T-helper 1 cell (primary cell): ENCODE data around the gene DUOXA1.
A peak's percentile ranks its signal among the peaks of the same experiment; 100 is the strongest.

Experiments used
- DNase-seq, 5 donors: peaks; one replicate each; pipeline ENCODE4 v3.0.0-alpha.2; 2012 to 2020

The DUOXA1 gene

GRCh38 chr15:45130291-45131000 is 767 bp upstream of the DUOXA1 start:
- DNase-seq: no peak

DNA sequence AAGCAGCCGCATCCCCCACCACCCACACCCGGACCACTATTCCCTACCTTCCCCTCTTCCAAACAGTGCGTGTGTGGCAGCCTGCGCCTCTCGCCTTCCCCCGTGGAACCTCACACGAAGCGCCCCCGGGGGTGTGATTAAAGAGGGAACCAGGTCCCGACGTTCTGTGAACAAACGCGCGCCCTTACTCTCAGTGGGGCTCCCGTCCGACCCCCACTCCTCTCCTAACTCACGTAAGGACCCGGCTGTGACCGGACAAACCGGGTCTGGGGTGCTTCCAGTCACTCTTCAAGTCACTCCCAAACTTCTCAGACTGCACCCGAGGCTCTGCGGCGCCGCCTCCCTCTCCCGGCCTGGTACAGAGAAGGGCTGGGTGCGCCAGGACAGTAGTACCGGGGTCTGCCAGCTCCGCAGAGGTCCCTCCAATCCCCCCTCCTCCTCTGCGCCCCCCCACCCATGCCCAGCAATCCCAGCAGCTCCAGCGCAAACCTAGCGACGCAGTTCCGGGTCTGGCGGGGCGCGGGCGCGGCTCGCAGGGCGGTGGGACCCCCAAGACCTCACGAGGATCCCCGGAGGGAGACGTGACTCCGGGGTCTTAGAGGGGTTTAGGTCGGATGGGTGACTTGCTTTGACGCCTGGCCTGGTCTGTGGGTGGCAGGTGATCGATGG is 574 bp downstream of the DUOXA1 start:
- no peak for DNase-seq

GRCh38 chr15:45126535-45127158 is 3.0 kb downstream of the DUOXA1 start:
- peak in 1 of 5 donors; percentile 42 for DNase-seq

- no peak for DNase-seq
Observed at GRCh38 chr15:45123397-45123796, 6.3 kb downstream of the DUOXA1 start.

DNA sequence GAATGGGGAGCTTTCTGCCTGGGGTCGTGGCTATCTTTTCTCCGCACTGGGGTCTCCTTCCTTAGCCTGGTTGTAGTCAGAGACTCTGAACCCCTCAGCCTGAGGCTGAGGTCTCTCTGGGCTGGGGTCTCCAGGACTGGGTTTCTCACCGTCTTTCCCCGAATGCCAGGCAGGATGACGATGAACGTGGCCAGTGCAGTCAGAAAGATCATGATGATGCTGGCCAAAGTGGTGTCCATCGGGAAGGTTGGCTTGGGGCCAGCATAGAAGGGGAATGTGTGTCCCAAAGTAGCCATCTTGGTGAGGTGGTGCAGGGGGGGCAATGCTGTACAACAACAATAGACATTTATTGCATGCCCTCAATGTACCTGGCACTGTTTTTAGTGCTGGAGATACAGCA is 7.0 kb downstream of the DUOXA1 start:
- DNase-seq: no peak

DNA sequence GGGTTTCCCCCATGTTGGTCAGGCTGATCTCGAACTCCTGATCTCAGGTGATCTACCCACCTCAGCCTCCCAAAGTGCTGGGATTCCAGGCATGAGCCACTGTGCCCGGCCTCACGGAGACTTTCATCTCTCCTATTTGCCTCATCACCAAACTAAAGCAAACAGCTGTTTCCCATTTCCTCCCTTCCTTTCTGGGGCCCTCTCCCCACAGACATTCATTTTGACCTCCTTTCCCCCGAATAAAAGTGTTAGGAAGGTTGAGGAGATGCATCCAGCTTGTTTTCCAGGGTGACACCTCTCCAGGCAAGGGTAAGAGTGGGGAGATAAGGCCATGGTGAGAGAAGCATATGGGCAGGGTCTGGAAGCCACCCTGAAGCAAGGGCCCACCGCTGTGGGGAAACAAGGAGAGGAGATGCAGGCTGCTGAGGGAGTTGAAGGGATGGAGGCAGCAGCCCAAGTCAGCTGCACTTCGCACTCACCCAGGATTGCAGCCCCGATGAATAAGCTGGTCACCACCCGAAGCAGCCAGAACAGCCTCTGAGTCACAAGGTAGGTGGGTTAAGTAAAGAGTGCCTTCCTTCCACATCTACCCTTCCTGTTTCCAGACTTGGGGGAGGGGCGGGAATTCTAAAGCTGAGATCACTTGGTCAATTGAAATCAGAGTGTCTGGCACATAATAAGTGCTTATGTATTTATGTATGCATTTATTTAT is 7.8 kb downstream of the DUOXA1 start:
- DNase-seq: no peak

- DNase-seq: no peak
Observed at GRCh38 chr15:45121020-45121419, 8.7 kb downstream of the DUOXA1 start.

GRCh38 chr15:45120081-45120972 is 9.4 kb downstream of the DUOXA1 start:
- no peak for DNase-seq

DNA sequence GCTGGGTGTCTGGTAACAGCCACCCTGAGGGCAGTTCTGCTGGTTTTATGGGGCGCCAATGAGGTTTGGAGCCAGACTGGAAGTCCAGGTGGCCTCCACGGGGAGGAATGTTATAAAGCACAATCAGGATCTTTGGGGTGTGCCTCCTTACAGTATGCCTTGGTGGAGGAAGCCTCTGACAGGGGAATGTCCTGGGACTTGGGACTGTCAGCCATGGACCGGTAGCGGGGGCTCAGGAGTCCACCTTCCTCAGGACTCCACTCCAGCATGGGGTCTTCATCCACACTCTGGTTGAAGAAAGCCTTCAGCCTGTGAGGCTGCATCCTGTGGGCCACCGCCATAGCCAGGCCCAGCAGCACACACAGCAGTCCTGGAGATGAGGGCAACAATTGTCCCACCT is 10.7 kb downstream of the DUOXA1 start:
- no peak for DNase-seq

GRCh38 chr15:45118131-45118588 is 11.5 kb downstream of the DUOXA1 start:
- DNase-seq: peak; percentile 56 to 80 (median 69)

- DNase-seq: no peak
Observed at GRCh38 chr15:45117308-45118130, 12.2 kb downstream of the DUOXA1 start.

DNA sequence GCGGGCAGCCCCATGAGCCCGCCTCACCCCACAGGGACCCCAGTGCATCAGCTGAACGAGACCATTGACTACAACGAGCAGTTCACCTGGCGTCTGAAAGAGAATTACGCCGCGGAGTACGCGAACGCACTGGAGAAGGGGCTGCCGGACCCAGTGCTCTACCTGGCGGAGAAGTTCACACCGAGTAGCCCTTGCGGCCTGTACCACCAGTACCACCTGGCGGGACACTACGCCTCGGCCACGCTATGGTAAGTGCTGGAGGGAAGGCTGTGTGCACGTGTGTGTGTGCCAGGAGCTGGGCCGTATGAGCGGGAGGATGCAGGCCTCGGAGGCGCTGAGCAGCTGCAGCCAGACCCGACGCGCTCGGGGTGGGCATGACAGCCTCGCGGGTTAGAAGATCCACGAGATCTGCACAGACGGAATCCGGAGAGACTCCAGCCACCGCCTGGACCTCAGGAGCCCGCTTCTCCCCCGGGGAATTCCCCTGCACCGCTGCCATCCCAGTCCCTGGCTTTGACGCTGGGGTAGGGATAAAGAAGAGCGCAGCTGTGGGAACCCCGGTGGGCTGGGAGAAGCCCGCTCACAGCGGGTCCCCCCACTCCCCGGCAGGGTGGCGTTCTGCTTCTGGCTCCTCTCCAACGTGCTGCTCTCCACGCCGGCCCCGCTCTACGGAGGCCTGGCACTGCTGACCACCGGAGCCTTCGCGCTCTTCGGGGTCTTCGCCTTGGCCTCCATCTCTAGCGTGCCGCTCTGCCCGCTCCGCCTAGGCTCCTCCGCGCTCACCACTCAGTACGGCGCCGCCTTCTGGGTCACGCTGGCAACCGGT is 13.0 kb downstream of the DUOXA1 start:
- DNase-seq: no peak

DNA sequence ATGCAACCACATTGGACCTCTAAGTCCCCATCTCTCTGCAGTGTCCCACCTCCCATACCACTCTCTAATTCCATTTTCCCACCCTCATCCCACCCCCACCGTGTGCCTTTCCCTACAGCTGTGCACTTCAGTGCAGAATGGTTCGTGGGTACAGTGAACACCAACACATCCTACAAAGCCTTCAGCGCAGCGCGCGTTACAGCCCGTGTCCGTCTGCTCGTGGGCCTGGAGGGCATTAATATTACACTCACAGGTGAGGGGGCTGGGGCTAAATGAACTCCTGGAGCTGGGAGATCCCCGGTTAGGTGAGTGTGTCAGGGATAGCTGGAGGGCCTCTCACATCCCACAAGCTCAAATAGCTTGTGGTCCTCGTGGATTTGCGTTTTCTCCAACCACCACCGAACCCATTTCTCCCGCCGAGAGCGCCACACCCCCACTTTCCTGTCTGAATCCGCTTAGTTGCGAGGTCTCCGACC is 13.6 kb downstream of the DUOXA1 start:
- DNase-seq: no peak

GRCh38 chr15:45115312-45115820 is 14.3 kb downstream of the DUOXA1 start:
- DNase-seq: no peak

DNA sequence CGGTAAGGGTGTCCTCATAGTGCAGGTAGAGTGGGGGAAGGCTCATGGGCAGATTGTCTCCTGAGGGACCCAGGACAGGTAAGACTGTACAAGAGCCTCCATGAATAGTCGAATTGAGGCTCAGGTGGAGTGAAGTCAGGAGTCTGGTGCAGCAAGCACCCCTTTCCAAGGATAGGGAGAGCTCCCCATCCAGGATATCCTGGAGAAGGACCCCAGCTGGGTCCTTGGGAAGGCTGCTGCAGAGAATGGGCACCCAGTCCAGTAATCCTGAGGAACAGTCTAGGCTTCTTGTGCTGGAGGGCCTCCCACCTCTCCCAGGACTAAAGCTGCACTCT is 15.0 kb downstream of the DUOXA1 start:
- DNase-seq: no peak

GRCh38 chr15:45114076-45114750 is 15.5 kb downstream of the DUOXA1 start, which contains the start of the genes DUOX2 and DUOXA2:
Gene DUOX2 (minus strand): TSS chr15:45114172. CDS start chr15:45113411, 761 bp downstream.
Gene DUOXA2 (plus strand): TSS chr15:45114326. CDS start chr15:45114606, 280 bp downstream.
- DNase-seq: no peak

DNA sequence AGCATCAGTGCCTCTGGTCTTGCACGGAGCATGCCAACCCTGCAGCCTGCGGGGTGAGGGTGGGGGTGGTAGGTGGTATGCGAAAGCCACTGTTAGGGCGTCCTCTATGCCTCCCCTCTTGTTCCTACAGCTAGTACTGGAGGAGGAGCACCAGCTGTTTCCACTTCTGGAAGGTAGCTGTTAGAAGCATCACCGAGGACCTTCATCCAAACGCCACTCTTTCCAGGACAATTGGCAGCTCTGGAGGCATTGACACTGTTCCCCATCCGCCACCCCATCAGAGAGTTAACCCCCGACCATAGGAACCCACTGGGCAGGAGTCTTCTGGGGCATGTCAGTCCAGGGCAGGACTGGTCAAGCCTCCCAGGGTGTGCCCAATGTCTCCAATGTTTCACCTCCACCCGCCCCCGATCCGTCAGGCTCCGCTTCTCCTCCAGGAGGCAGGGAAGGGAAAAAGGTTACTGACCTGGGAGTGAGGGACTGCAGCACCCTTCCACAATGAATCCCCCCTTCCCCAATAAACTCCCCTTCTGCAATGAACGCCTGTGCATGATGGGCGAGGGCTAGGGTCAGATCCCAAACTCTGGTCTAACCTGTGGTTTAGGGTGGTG is 16.2 kb downstream of the DUOXA1 start:
- DNase-seq: no peak

GRCh38 chr15:45112591-45113379 is 16.9 kb downstream of the DUOXA1 start:
- DNase-seq: no peak
